Body of pancreas (tissue), 4 donors: ENCODE data around the gene PIK3CG.
A peak's percentile ranks its signal among the peaks of the same experiment; 100 is the strongest.

Experiments
- POLR2A ChIP-seq, 3 donors: fragments of 450-650 bp; IDR thresholded peaks; one replicate each; pipeline ENCODE4 v1.6.1; 2016; ENCODE audit warnings: antibody characterized with exemption in 3 of 3, mild to moderate bottlenecking in 2 of 3
- TF ChIP-seq, protein P1 (sequence below), 7 experiments: fragments of 450-650 bp in 4 of 7; fragments of 200-600 bp in 3 of 7; sonication (generic) in 3 of 7; IDR thresholded peaks; one replicate each; pipeline ENCODE4 v1.5.1; 2016 to 2019; ENCODE audit warnings: antibody characterized with exemption in 7 of 7

DNA sequence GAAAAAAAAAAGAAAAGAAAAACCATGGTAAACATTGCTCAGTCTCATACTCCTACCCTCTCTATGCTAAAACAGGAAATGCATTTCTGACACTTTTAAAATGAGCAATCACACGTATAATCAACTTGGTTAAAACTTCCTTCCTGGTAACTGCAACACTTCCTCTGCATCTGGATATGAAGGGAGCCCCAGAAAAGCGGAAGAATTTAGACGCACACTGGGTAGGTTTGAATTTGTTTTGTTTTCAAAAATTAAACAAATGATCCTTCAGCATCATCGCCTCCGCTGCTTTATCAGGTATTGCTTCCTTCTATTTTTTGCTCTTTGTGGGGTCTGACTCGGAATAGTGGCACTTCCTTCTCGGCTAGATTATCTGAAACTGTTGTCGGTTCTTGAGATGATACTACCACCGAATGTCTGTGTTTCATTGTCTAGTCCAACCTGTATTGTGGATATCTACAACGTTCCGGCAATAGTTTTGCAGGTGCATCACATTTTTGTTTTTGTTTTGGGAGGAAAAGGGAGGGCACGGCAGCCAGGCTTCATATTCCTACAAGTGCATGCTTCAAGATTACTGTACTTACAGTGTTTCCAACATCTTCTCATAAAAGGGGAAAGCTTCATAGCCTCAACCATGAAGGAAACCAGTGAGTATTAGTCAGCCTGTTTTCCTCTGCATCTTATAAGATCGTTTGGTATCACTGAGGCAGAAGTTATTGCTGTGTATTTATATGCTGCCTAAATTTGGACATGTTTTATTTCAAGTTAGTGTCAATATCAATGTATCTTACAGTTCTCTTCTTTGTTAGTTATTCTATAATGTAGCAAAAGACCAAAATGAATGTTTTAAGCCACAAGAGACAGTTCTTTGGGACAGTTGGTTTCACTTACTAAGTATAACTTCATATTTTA is at the start of gene PIK3CG:
- TF ChIP-seq, protein P1, sequence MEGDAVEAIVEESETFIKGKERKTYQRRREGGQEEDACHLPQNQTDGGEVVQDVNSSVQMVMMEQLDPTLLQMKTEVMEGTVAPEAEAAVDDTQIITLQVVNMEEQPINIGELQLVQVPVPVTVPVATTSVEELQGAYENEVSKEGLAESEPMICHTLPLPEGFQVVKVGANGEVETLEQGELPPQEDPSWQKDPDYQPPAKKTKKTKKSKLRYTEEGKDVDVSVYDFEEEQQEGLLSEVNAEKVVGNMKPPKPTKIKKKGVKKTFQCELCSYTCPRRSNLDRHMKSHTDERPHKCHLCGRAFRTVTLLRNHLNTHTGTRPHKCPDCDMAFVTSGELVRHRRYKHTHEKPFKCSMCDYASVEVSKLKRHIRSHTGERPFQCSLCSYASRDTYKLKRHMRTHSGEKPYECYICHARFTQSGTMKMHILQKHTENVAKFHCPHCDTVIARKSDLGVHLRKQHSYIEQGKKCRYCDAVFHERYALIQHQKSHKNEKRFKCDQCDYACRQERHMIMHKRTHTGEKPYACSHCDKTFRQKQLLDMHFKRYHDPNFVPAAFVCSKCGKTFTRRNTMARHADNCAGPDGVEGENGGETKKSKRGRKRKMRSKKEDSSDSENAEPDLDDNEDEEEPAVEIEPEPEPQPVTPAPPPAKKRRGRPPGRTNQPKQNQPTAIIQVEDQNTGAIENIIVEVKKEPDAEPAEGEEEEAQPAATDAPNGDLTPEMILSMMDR (IDR thresholded peaks at IDR 0.05), result no peak
- peak in 1 of 3 donors; percentile 31 for TF ChIP-seq POLR2A (IDR thresholded peaks at IDR 0.05)
